Liver (tissue), 9 donors: ENCODE data around the gene PEX14. TPM values are rescaled to one million over a fixed set of nuclear protein-coding genes. Genes with fewer than 3 reads are reported as not detected.

Experiments
- DNase-seq: peaks from one replicate; pipeline ENCODE4 v3.0.0-alpha.2; 2017; ENCODE audit warnings: low spot score
- H3K27ac ChIP-seq, 2 donors: one replicate each; pipeline ENCODE4 v1.7.0; 2013; ENCODE audit warnings: inconsistent platforms in 2 of 2, low read length in 2 of 2, control low read depth in 1 of 2, low read depth in 1 of 2, mild to moderate bottlenecking in 1 of 2
- H3K27me3 ChIP-seq, 4 donors: one replicate each; pipeline versions ENCODE4 v1.6.1 to v1.7.0; 2013; ENCODE audit warnings: low read length in 3 of 4, inconsistent platforms in 1 of 4, mild to moderate bottlenecking in 1 of 4, moderate library complexity in 1 of 4; ENCODE audit not compliant: control insufficient read depth in 4 of 4, insufficient read depth in 4 of 4
- H3K36me3 ChIP-seq, 4 donors: one replicate each; pipeline versions ENCODE4 v1.6.1 to v1.7.0; 2013; ENCODE audit warnings: low read length in 3 of 4, mild to moderate bottlenecking in 3 of 4, low read depth in 1 of 4, moderate library complexity in 1 of 4; ENCODE audit not compliant: control insufficient read depth in 4 of 4, insufficient read depth in 3 of 4
- H3K4me1 ChIP-seq, 4 donors: one replicate each; pipeline versions ENCODE4 v1.6.1 to v1.7.0; 2013; ENCODE audit warnings: low read length in 3 of 4, mild to moderate bottlenecking in 3 of 4, moderate library complexity in 1 of 4; ENCODE audit not compliant: control insufficient read depth in 4 of 4, insufficient read depth in 4 of 4
- H3K4me3 ChIP-seq, 3 donors: one replicate each; pipeline versions ENCODE4 v1.6.1 to v1.7.0; 2013; ENCODE audit warnings: low read length in 3 of 3, control low read depth in 1 of 3, low read depth in 1 of 3, mild to moderate bottlenecking in 1 of 3
- H3K9ac ChIP-seq, 2 donors: one replicate each; pipeline ENCODE4 v1.7.0; 2013; ENCODE audit warnings: low read length in 2 of 2, mild to moderate bottlenecking in 2 of 2, moderate library complexity in 2 of 2, control low read depth in 1 of 2, low read depth in 1 of 2
- H3K9me3 ChIP-seq, 4 donors: one replicate each; pipeline versions ENCODE4 v1.6.1 to v1.7.0; 2013; ENCODE audit warnings: low read length in 3 of 4; ENCODE audit not compliant: control insufficient read depth in 4 of 4
- CTCF ChIP-seq: fragments of 150-350 bp; IDR thresholded peaks from 2 replicates; pipeline ENCODE4 v1.5.1; 2017; ENCODE audit warnings: improper control_type of control experiment, low read depth, low read length; ENCODE audit not compliant: missing input control
- FOXA2 ChIP-seq: IDR thresholded peaks from 2 replicates; pipeline ENCODE4 v1.6.1; 2016; ENCODE audit warnings: antibody characterized with exemption
- GABPA ChIP-seq, 2 donors: IDR thresholded peaks in 1 of 2; conservative IDR thresholded peaks in 1 of 2; 2 replicates each; pipeline ENCODE4 v1.6.1; 2016; ENCODE audit warnings: antibody characterized with exemption in 2 of 2, mild to moderate bottlenecking in 1 of 2, moderate library complexity in 1 of 2
- HNF4G ChIP-seq: IDR thresholded peaks from 2 replicates; pipeline ENCODE4 v1.6.1; 2016; ENCODE audit warnings: antibody characterized with exemption
- JUND ChIP-seq, 2 donors: IDR thresholded peaks; 2 replicates each; pipeline ENCODE4 v1.6.1; 2016; ENCODE audit warnings: antibody characterized with exemption in 2 of 2
- MAX ChIP-seq: IDR thresholded peaks from 2 replicates; pipeline ENCODE4 v1.6.1; 2016; ENCODE audit warnings: antibody characterized with exemption
- NR2F2 ChIP-seq: IDR thresholded peaks from 2 replicates; pipeline ENCODE4 v1.6.1; 2016; ENCODE audit warnings: antibody characterized with exemption
- RAD21 ChIP-seq, 2 donors: IDR thresholded peaks; 2 replicates each; pipeline ENCODE4 v1.6.1; 2016; ENCODE audit warnings: antibody characterized with exemption in 2 of 2, mild to moderate bottlenecking in 2 of 2
- REST ChIP-seq: IDR thresholded peaks from 2 replicates; pipeline ENCODE4 v1.6.1; 2016; ENCODE audit warnings: antibody characterized with exemption, mild to moderate bottlenecking
- RXRA ChIP-seq, 2 donors: IDR thresholded peaks; 2 replicates each; pipeline ENCODE4 v1.6.1; 2017 to 2018; ENCODE audit warnings: antibody characterized with exemption in 2 of 2, mild to moderate bottlenecking in 1 of 2
- SP1 ChIP-seq: IDR thresholded peaks from 2 replicates; pipeline ENCODE4 v1.6.1; 2018; ENCODE audit warnings: antibody characterized with exemption, mild to moderate bottlenecking
- WGBS: extraction: QIAGEN DNeasy Blood & Tissue Kit; methylation state at CpG from one replicate; pipeline ENCODE4 v1.1.7; 2013; 5-methylcytosine and 5-hydroxymethylcytosine counted together
- polyA plus RNA-seq, 2 donors: library from polyadenylated mRNA; stranded (reverse) in 1 of 2; unstranded in 1 of 2; fragments of 200-250 nt in 1 of 2; fragments of >200 nt in 1 of 2; fragmentation: Nextera tagmentation in 1 of 2; extraction: Ambion mirVana in 1 of 2; gene quantifications; one replicate each; pipeline versions ENCODE4 v1.2.1 to v1.2.3, GENCODE V29; 2013 to 2015
- total RNA-seq, 2 donors: library from RNA; depleted of rRNA; stranded (reverse); fragments of >200 nt; gene quantifications; one replicate each; pipeline ENCODE4 v1.2.3, GENCODE V29; 2014
- TF ChIP-seq, protein P1 (sequence below): IDR thresholded peaks from 2 replicates; pipeline ENCODE4 v1.6.1; 2016; ENCODE audit warnings: antibody characterized with exemption
- TF ChIP-seq, protein P2 (sequence below): IDR thresholded peaks from 2 replicates; pipeline ENCODE4 v1.6.1; 2016; ENCODE audit warnings: antibody characterized with exemption
- donor health status: healthy.
- donor health status: healthy.
- donor health status: healthy.
- donor health status: healthy.
- donor health status: healthy.

Gene PEX14
- total and polyA plus RNA-seq, 4 donors, result 7.1 to 16.1 (median 11.7) TPM

DNA sequence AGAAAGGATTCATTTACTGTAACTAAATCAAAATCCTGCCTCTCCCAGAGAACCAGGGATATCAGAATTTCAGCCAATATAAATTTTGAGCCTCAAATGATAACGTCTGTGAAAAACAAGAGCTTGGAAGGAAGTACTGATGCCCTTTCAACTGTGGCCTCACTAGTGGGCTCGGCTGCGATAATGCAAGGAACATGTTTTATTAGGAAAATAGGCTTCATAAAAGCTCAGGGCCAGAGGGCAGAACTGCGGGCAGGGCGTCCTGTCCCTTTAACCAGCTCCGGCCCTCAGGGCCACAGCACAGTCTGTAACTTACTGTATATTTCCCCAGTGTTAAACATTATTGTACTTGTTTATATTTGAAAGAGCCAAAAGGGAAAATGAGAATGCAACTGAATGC, 122.0 kb downstream of the PEX14 start:
- Histone ChIP-seq H3K4me3 (no peak overlapping the region), H3K9ac (no peak overlapping the region), H3K27me3 (no peaks in the 10 kb centered on the region), H3K36me3 (no peaks in the 10 kb centered on the region), H3K27ac (no peak overlapping the region), H3K4me1 (peaks cover 9 to 30% (median 14%) of the 10 kb centered on the region in 4 donors), H3K9me3 (no peaks in the 10 kb centered on the region)
- TF ChIP-seq NR2F2, result peak; percentile 63
- no peak for TF ChIP-seq REST
- 64% methylated on average over 6 of the region's 6 CpGs for WGBS
- no peak for DNase-seq

- Histone ChIP-seq H3K27ac (peak overlapping the region in 1 of 2 donors; percentile 10), H3K36me3 (no peaks in the 10 kb centered on the region), H3K4me1 (peaks cover 9 to 31% (median 15%) of the 10 kb centered on the region in 4 donors), H3K9ac (no peak overlapping the region), H3K4me3 (no peak overlapping the region), H3K9me3 (no peaks in the 10 kb centered on the region), H3K27me3 (no peaks in the 10 kb centered on the region)
- TF ChIP-seq HNF4G (no peak), RXRA (IDR thresholded peaks at IDR 0.05) (no peak), JUND (IDR thresholded peaks at IDR 0.05) (no peak), FOXA2 (no peak), CTCF (no peak), MAX (no peak), RAD21 (IDR thresholded peaks at IDR 0.05) (no peak), SP1 (no peak), GABPA (IDR thresholded peaks at IDR 0.05 in 1 of 2, conservative IDR thresholded peaks at IDR 0.05 in 1 of 2) (no peak)
- TF ChIP-seq, protein P1, sequence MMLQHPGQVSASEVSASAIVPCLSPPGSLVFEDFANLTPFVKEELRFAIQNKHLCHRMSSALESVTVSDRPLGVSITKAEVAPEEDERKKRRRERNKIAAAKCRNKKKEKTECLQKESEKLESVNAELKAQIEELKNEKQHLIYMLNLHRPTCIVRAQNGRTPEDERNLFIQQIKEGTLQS, result no peak
- TF ChIP-seq, protein P2, sequence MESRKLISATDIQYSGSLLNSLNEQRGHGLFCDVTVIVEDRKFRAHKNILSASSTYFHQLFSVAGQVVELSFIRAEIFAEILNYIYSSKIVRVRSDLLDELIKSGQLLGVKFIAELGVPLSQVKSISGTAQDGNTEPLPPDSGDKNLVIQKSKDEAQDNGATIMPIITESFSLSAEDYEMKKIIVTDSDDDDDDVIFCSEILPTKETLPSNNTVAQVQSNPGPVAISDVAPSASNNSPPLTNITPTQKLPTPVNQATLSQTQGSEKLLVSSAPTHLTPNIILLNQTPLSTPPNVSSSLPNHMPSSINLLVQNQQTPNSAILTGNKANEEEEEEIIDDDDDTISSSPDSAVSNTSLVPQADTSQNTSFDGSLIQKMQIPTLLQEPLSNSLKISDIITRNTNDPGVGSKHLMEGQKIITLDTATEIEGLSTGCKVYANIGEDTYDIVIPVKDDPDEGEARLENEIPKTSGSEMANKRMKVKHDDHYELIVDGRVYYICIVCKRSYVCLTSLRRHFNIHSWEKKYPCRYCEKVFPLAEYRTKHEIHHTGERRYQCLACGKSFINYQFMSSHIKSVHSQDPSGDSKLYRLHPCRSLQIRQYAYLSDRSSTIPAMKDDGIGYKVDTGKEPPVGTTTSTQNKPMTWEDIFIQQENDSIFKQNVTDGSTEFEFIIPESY, result no peak
- 95% methylated on average over 13 of the region's 13 CpGs for WGBS
- no peak for DNase-seq
Observed at GRCh38 chr1:10597492-10598388, 123.0 kb downstream of the PEX14 start.
